Raji (cell line): ENCODE measurements around the gene ZNF17.

ENCODE experiments used
- POLR2A ChIP-seq: IDR thresholded peaks from 2 replicates; pipeline ENCODE4 v1.6.1; 2011; ENCODE audit warnings: low read depth, low read length, control low read depth; ENCODE audit not compliant: insufficient read depth

ZNF17 gene

GRCh38 chr19:57410877-57411671, at the start of gene ZNF17:
ZNF17 (plus strand) TSS chr19:57411161; CDS start chr19:57413616, 2,455 bp downstream.
- TF ChIP-seq POLR2A, result peak; percentile 58

- no peak for TF ChIP-seq POLR2A
Measured at GRCh38 chr19:57362419-57362818, 48.5 kb upstream of the ZNF17 start.

- peak; percentile 57 for TF ChIP-seq POLR2A
Measured at GRCh38 chr19:57362997-57363687, 47.8 kb upstream of the ZNF17 start, which contains the start of the genes TRAPPC2B and ZNF547. TRAPPC2B (plus strand) TSS chr19:57363551; CDS start chr19:57364834, 1,283 bp downstream. ZNF547 (plus strand) TSS chr19:57363551; CDS start chr19:57368556, 5,005 bp downstream.

GRCh38 chr19:57363688-57364181, 47.2 kb upstream of the ZNF17 start:
- no peak for TF ChIP-seq POLR2A

GRCh38 chr19:57366776-57367175, 44.2 kb upstream of the ZNF17 start:
- TF ChIP-seq POLR2A, result no peak

- TF ChIP-seq POLR2A, result no peak
Measured at GRCh38 chr19:57374179-57374578, 36.8 kb upstream of the ZNF17 start.

GRCh38 chr19:57376151-57376550, 34.8 kb upstream of the ZNF17 start:
- TF ChIP-seq POLR2A, result no peak

- TF ChIP-seq POLR2A, result no peak
Measured at GRCh38 chr19:57377498-57378146, 33.3 kb upstream of the ZNF17 start.

- no peak for TF ChIP-seq POLR2A
Measured at GRCh38 chr19:57380923-57381322, 30.0 kb upstream of the ZNF17 start.

GRCh38 chr19:57382806-57383488, 28.0 kb upstream of the ZNF17 start:
- no peak for TF ChIP-seq POLR2A

GRCh38 chr19:57389194-57389729, 21.7 kb upstream of the ZNF17 start:
- TF ChIP-seq POLR2A, result 0 out of 2 replicates have a peak, but pooled peaks have one; percentile 23

GRCh38 chr19:57389730-57390598, 21.0 kb upstream of the ZNF17 start, which contains the start of gene ZNF548:
ZNF548 (plus strand) TSS chr19:57389854; CDS start chr19:57390100, 246 bp downstream.
- TF ChIP-seq POLR2A, result 0 out of 2 replicates have a peak, but pooled peaks have one; percentile 8

- no peak for TF ChIP-seq POLR2A
Measured at GRCh38 chr19:57395710-57396109, 15.3 kb upstream of the ZNF17 start.
